NCI-H446 (cell line): ENCODE results near the gene PGS1.

Experiments used
- DNase-seq, 2 experiments: peaks; one replicate each; lab custom pipeline; 2025; lab: John Stamatoyannopoulos, UW

PGS1 gene

DNA sequence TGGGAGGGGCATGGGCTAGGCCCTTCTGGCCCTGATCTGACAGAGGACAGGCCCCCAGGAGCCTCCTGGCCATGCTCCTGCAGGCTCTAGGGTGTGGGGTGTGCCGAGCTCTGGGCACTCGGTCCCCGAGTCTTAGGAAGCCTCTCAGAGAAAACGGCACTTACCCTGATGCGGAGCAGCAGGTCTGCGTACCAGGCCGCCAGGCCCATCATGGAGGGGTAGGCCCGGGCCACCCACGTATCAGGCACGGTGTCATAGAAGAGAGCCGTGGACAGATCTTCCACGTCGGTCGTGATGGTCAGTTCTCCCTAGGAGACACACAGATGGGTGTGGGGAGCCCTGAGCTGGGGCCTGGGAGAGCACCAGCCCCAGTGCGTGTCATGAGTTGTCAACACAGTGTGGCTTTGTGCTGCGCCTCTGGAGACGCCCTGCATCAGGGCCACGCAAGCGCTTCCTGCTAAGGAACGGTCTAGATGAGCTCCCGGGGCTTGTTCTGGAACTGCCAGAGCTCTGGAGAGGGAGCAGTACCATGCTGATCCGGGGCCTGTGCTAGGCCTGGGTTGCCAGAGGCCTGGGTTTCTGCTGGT, 47.9 kb downstream of the PGS1 start:
- no peak for DNase-seq

- no peak for DNase-seq
Observed at GRCh38 chr17:78427140-78427539, 48.7 kb downstream of the PGS1 start.

DNA sequence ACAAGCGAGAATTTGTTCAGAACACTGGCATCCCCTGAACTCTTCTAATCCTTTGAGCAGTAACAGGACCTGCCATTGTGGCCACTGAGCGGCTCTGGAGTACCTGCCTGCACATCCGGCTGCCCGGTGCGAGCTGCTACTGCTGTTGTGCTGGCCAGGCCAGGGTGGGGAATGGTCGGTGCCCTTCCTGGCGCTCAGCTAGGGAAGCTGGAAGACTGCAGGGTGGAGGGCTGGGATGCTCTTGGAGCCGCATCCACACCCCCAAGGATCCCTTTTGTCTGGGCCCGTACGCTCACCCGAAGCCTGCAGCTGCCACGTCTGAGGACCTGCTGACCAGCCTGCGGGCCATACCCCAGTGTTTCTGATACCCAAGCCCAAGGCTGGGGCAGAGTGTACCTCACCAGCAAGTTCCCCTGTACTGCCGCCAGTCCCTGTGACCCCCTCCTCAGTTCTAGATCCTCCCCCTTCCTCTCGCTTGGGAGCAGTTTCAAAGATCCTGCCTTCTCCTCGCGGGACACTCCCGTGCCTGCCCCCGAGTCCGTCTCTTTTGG, 49.7 kb downstream of the PGS1 start:
- DNase-seq, result no peak

- no peak for DNase-seq
Observed at GRCh38 chr17:78428836-78429617, 50.6 kb downstream of the PGS1 start.

- DNase-seq, result no peak
Observed at GRCh38 chr17:78429618-78429995, 51.2 kb downstream of the PGS1 start.

- DNase-seq, result no peak
Observed at GRCh38 chr17:78430892-78431691, 52.6 kb downstream of the PGS1 start.

DNA sequence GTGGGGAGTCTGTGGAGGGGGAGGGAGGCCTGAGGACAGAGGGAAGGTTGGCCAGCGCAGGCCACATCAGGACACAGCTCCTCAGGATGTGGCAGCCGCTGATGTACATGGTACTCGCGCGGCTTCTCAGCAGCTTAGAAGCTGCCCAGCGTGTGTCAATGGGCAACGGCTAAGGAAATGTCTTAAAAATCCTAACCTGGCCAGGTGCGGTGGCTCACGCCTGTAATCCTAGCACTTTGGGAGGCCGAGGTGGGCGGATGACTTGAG, 53.2 kb downstream of the PGS1 start:
- no peak for DNase-seq

DNA sequence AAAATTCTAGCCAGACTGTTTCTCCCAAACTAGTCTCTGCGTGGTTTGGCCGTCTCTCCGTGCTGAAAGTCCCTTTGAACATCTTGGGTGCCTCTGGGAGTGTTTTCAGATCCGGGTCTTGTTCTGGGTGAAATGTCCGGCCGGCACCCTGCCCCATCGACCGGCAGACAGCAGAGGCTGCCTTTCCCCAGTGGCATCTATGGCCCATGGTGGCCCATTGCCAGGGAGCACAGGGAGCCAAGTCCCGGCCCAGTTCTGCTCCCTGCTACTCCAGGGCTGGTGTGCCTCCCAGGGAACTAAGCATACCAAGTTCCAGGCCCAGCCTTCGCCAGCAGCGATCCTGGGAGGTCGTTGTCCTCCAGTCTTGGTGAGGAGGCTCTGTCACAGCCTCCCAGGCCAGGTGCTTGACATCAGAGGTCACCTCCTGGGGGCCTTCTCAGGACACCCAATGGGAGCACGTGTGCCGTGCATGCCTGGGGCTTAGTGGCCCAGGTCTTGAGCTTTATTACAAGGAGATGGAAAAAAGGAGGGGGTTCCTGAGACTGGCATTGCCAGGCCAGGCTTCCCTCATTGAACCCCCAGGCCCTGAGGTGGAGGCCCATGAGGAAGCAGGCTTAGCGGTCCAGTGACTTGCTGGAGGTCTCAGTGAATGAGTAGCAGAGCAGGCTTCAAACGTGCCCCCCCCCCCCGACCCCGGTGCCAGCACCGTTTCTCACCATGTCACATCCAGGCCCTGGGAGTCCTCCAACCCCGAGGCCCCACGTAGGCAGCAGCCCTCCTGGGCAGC, 54.0 kb downstream of the PGS1 start:
- DNase-seq, result no peak

- DNase-seq, result no peak
Observed at GRCh38 chr17:78433013-78433727, 54.7 kb downstream of the PGS1 start.

DNA sequence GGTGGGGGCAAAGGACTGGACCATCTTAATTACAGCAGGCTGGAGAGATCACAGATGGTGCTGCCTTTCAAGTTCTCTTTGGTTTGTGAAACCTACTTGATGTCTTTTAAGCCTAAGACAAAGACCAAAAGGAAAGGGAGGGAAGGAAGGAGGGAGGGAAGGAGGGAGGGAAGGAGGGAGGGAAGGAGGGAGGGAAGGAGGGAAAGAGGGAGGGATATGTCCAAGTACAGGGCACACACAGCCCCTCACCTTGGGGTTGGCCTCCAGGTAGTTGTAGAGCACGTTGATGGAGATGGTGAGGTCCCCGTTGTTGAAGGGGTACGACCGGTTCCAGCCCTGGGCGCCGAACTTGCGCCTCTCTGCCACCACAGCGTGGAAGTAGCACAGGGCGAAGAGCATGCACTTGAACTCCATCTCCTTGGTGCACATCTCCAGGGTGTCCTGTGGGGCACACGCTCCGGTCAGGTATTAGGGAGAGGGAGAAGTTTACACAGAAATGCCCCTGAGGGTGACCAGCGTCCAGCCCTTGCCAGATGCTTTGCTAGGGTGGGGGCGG, 55.4 kb downstream of the PGS1 start:
- DNase-seq, result no peak

- DNase-seq, result no peak
Observed at GRCh38 chr17:78434455-78435329, 56.2 kb downstream of the PGS1 start.

- no peak for DNase-seq
Observed at GRCh38 chr17:78435330-78436005, 57.0 kb downstream of the PGS1 start.

- DNase-seq, result no peak
Observed at GRCh38 chr17:78437508-78438169, 59.2 kb downstream of the PGS1 start.

- no peak for DNase-seq
Observed at GRCh38 chr17:78438271-78438691, 59.8 kb downstream of the PGS1 start.

DNA sequence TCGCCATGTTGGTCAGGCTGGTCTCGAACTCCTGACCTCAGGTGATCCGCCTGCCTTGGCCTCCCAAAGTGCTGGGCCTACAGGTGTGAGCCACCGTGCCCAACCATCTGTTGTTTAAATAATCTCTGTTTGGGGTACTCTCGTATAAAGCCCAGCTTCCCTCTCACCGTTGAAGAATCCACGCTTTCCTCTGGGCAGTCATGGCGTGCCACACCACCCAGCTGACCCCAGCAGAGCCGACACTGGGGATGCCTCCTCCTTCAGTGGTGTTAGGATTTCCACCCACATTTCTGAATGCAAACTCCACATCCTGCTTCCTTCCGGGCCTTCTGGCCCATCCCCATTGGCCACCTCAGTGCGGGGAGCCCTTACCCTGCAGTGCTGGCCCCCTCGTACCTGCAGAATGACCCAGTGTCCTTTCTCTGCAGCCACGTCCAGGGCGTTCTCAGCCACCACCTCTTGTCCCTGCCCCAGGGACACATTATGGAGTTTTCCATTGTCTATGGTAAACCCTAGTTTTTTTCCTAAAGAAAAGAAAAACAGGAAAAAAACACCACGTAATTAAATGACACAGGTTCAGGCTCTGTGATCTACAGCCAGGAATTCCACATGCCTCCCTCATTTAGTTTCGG, 60.4 kb downstream of the PGS1 start:
- no peak for DNase-seq

DNA sequence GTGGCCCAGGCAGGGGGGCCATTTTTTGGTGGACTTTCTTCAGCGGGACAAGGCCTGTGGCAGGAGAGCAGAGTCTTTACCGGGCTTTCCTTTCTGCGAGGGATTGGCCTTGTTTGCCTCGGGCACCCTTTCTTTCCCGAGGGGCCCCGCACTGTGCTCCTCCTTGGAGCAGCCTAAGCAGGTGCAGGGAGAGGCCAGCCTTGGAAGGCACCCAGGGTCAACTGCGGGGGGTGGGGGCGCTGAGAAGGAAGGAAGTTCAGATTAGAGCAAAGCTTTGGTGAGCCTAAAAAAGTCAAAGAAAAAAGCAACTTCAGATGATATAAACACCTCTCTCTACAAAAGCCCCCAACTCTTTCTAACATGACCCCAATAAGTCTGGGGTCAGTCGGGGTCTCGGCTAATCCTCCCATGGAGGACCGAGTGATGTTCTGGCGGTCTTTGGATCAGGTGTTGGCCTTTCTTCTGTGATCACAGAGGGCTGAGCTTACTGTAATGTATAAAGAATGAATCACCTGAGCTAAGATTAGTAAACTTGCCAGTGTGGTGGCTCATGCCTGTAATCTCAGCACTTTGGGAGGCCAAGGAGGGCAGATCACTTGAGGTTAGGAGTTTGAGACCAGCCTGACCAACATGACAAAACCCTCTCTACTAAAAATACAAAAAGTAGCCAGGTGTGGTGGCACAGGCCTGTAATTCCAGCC, 63.0 kb downstream of the PGS1 start:
- no peak for DNase-seq

GRCh38 chr17:78442648-78443218, 64.3 kb downstream of the PGS1 start:
- no peak for DNase-seq

- no peak for DNase-seq
Observed at GRCh38 chr17:78444392-78444791, 65.9 kb downstream of the PGS1 start.
